H1 (cell line): ENCODE results near the gene COMMD2. TPM values are rescaled to one million over a fixed set of nuclear protein-coding genes. Genes with fewer than 3 reads are reported as not detected.

Experiments
- CTCF ChIA-PET: fragments of 300-600 bp; sonication (Branson Sonifier 250); formaldehyde crosslinking; loops from one replicate; lab custom pipeline; 2021; ENCODE audit not compliant: partially characterized antibody; lab: Charles Lee
- POLR2A ChIA-PET: fragments of 300-600 bp; sonication (Branson Sonifier 250); formaldehyde crosslinking; loops from one replicate; lab custom pipeline; 2021; ENCODE audit warnings: inconsistent platforms; ENCODE audit not compliant: partially characterized antibody; lab: Charles Lee
- DNase-seq, 2 experiments: peaks; one replicate each; pipeline versions ENCODE4 v3.0.0 to v3.0.0-alpha.2; 2010 to 2022; ENCODE audit warnings: low spot score in 2 of 2, low read depth in 1 of 2, mixed read lengths in 1 of 2
- FAIRE-seq: peaks from 2 replicates; lab custom pipeline; 2011; peaks lifted over from hg19 to GRCh38; lab: Jason Lieb, UNC
- H2AFZ ChIP-seq: 2 replicates; pipeline ENCODE4 v1.8.1; 2012; ENCODE audit warnings: low read length, inconsistent platforms
- H2AK5ac ChIP-seq: 2 replicates; pipeline ENCODE4 v1.6.1; 2013; ENCODE audit warnings: low read depth, low read length
- H2BK120ac ChIP-seq: replicated peaks from 2 replicates; pipeline ENCODE3; 2013; ENCODE audit warnings: low read depth, low read length, inconsistent platforms
- H2BK12ac ChIP-seq: 2 replicates; pipeline ENCODE4 v1.6.1; 2013; ENCODE audit warnings: low read depth, low read length
- H2BK15ac ChIP-seq: 2 replicates; pipeline ENCODE4 v1.6.1; 2013; ENCODE audit warnings: low read length
- H2BK20ac ChIP-seq: 2 replicates; pipeline ENCODE4 v1.6.1; 2013; ENCODE audit warnings: low read length
- H2BK5ac ChIP-seq: 2 replicates; pipeline ENCODE4 v1.6.1; 2013; ENCODE audit warnings: low read depth, low read length
- H3K14ac ChIP-seq: 2 replicates; pipeline ENCODE4 v1.6.1; 2013; ENCODE audit warnings: inconsistent platforms; ENCODE audit not compliant: insufficient read length
- H3K18ac ChIP-seq: 2 replicates; pipeline ENCODE4 v1.6.1; 2013; ENCODE audit warnings: low read length; ENCODE audit errors: extremely low read depth
- H3K23ac ChIP-seq: 2 replicates; pipeline ENCODE4 v1.6.1; 2013; ENCODE audit warnings: inconsistent platforms; ENCODE audit not compliant: insufficient read length
- H3K23me2 ChIP-seq: 2 replicates; pipeline ENCODE4 v1.6.1; 2013; ENCODE audit warnings: low read depth, low read length
- H3K27ac ChIP-seq: 2 replicates; pipeline ENCODE4 v1.6.1; 2011; ENCODE audit warnings: low read depth, low read length, inconsistent platforms
- H3K27me3 ChIP-seq, 4 experiments: replicated peaks in 1 of 4; 1 replicate in 1 of 4; 2 replicates in 3 of 4; pipeline versions ENCODE4 v1.6.1 to v1.8.1; 2011 to 2013; ENCODE audit warnings: low read length in 3 of 4, mild to moderate bottlenecking in 3 of 4, inconsistent platforms in 2 of 4, mixed read lengths in 2 of 4, moderate library complexity in 1 of 4; ENCODE audit not compliant: control insufficient read depth in 3 of 4, insufficient read depth in 3 of 4; ENCODE audit errors: extremely low read depth in 1 of 4
- H3K36me3 ChIP-seq, 4 experiments: 2 replicates each; pipeline versions ENCODE4 v1.6.1 to v1.8.1; 2011 to 2013; ENCODE audit warnings: mild to moderate bottlenecking in 4 of 4, low read length in 3 of 4, moderate library complexity in 2 of 4, control low read depth in 1 of 4, inconsistent platforms in 1 of 4; ENCODE audit not compliant: insufficient read depth in 4 of 4, control insufficient read depth in 2 of 4
- H3K4ac ChIP-seq: replicated peaks from 2 replicates; pipeline ENCODE3; 2013; ENCODE audit warnings: low read length, low read depth, mixed read lengths, inconsistent platforms; ENCODE audit not compliant: insufficient read length
- H3K4me1 ChIP-seq, 4 experiments: replicated peaks in 1 of 4; 1 replicate in 1 of 4; 2 replicates in 3 of 4; pipeline versions ENCODE4 v1.6.1 to v1.8.1; 2011 to 2013; ENCODE audit warnings: low read length in 3 of 4, inconsistent platforms in 2 of 4, mixed read lengths in 1 of 4; ENCODE audit not compliant: insufficient read depth in 4 of 4, control insufficient read depth in 3 of 4
- H3K4me2 ChIP-seq, 2 experiments: 2 replicates each; pipeline versions ENCODE4 v1.6.1 to v1.8.1; 2011 to 2013; ENCODE audit warnings: low read depth in 2 of 2, low read length in 2 of 2, control low read depth in 1 of 2, inconsistent platforms in 1 of 2, mild to moderate bottlenecking in 1 of 2; ENCODE audit not compliant: insufficient read depth in 1 of 2
- H3K4me3 ChIP-seq, 4 experiments: fragments of 200-600, 300-600 bp in 1 of 4; sonication (generic), shearing (Covaris generic), sonication (Bioruptor Twin) in 1 of 4; 2 replicates each; pipeline versions ENCODE4 v1.5.1 to v1.8.1; 2011 to 2016; ENCODE audit warnings: low read length in 4 of 4, low read depth in 3 of 4, control low read depth in 2 of 4, inconsistent platforms in 2 of 4, mild to moderate bottlenecking in 2 of 4, mixed read lengths in 1 of 4, moderate library complexity in 1 of 4; ENCODE audit not compliant: insufficient read depth in 2 of 4; ENCODE audit errors: extremely low read depth in 1 of 4
- H3K56ac ChIP-seq: replicated peaks from 2 replicates; pipeline ENCODE3; 2013; ENCODE audit warnings: low read depth, mild to moderate bottlenecking, mixed read lengths, low read length, inconsistent platforms; ENCODE audit not compliant: insufficient read length
- H3K79me1 ChIP-seq: 2 replicates; pipeline ENCODE4 v1.6.1; 2013; ENCODE audit warnings: low read depth, low read length, control low read depth
- H3K79me2 ChIP-seq, 2 experiments: 2 replicates each; pipeline versions ENCODE4 v1.6.1 to v1.8.1; 2012 to 2013; ENCODE audit warnings: low read length in 2 of 2, mild to moderate bottlenecking in 2 of 2, inconsistent platforms in 1 of 2; ENCODE audit not compliant: insufficient read depth in 2 of 2, control insufficient read depth in 1 of 2
- H3K9ac ChIP-seq, 4 experiments: replicated peaks in 1 of 4; 1 replicate in 1 of 4; 2 replicates in 3 of 4; pipeline versions ENCODE4 v1.6.1 to v1.8.1; 2011 to 2013; ENCODE audit warnings: low read depth in 3 of 4, low read length in 3 of 4, control low read depth in 2 of 4, mild to moderate bottlenecking in 2 of 4, moderate library complexity in 2 of 4, inconsistent platforms in 1 of 4; ENCODE audit errors: extremely low read depth in 1 of 4
- H3K9me3 ChIP-seq, 2 experiments: 2 replicates each; pipeline versions ENCODE4 v1.6.1 to v1.8.1; 2012 to 2013; ENCODE audit warnings: mild to moderate bottlenecking in 2 of 2, moderate library complexity in 2 of 2, control low read depth in 1 of 2, inconsistent platforms in 1 of 2, low read depth in 1 of 2, low read length in 1 of 2, mixed read lengths in 1 of 2; ENCODE audit not compliant: insufficient read depth in 2 of 2
- H4K20me1 ChIP-seq, 2 experiments: replicated peaks in 1 of 2; 2 replicates each; pipeline versions ENCODE3 to v1.8.1; 2011 to 2013; ENCODE audit warnings: inconsistent platforms in 2 of 2, low read length in 2 of 2, mild to moderate bottlenecking in 1 of 2; ENCODE audit not compliant: insufficient read depth in 2 of 2, control insufficient read depth in 1 of 2
- H4K5ac ChIP-seq: 2 replicates; pipeline ENCODE4 v1.6.1; 2013; ENCODE audit warnings: low read length, low read depth, mixed read lengths, inconsistent platforms; ENCODE audit not compliant: insufficient read length
- H4K8ac ChIP-seq: 2 replicates; pipeline ENCODE4 v1.8.0; 2013; ENCODE audit warnings: mild to moderate bottlenecking, moderate library complexity, low read length, inconsistent platforms; ENCODE audit not compliant: insufficient read depth; ENCODE audit errors: extremely low read depth
- H4K91ac ChIP-seq: replicated peaks from 2 replicates; pipeline ENCODE3; 2013; ENCODE audit warnings: low read length, mixed read lengths, inconsistent platforms; ENCODE audit not compliant: insufficient read length
- RAD21 ChIP-seq, 2 experiments: IDR thresholded peaks in 1 of 2; conservative IDR thresholded peaks in 1 of 2; 2 replicates each; pipeline ENCODE4 v1.6.1; 2011; ENCODE audit warnings: low read depth in 2 of 2, low read length in 2 of 2, improper control_type of control experiment in 1 of 2, inconsistent platforms in 1 of 2, mild to moderate bottlenecking in 1 of 2, moderate library complexity in 1 of 2
- RFX5 ChIP-seq: IDR thresholded peaks from 2 replicates; pipeline ENCODE4 v1.6.1; 2011; ENCODE audit warnings: low read depth, low read length, improper control_type of control experiment, borderline replicate concordance
- SRF ChIP-seq: IDR thresholded peaks from 2 replicates; pipeline ENCODE4 v1.6.1; 2011; ENCODE audit warnings: mild to moderate bottlenecking, low read depth, low read length, moderate library complexity
- WGBS, 2 experiments: shearing (Covaris generic) in 1 of 2; methylation state at CpG; one replicate each; pipeline versions ENCODE4 v1.1.6 to v1.1.7; 2013 to 2015; ENCODE audit warnings: low lambda C conversion rate in 2 of 2, mixed read lengths in 2 of 2, inconsistent platforms in 1 of 2, low coverage in 1 of 2, missing lambda C conversion rate in 1 of 2; ENCODE audit not compliant: insufficient replicate concordance in 2 of 2, insufficient coverage in 1 of 2, insufficient read length in 1 of 2; ENCODE audit errors: extremely low coverage in 1 of 2, missing lambda C conversion rate in 1 of 2; 5-methylcytosine and 5-hydroxymethylcytosine counted together
- polyA plus RNA-seq, 7 experiments: library from polyadenylated mRNA; depleted of rRNA in 3 of 7; stranded (reverse) in 5 of 7; unstranded in 2 of 7; fragments of >200 nt in 5 of 7; fragments of 200-250 nt in 2 of 7; gene quantifications; 1 replicate in 5 of 7; 2 replicates in 1 of 7; 4 replicates in 1 of 7; pipeline versions ENCODE4 v1.2.1 to v1.2.3, GENCODE V29; 2011 to 2013; ENCODE audit warnings: missing spikeins in 2 of 7, mixed read lengths in 2 of 7
- total RNA-seq: library from RNA; stranded (reverse); fragmentation: NEBNext Ultra II Directional; extraction: Animal tissue kit (Norgen Biotek cat#: 25700); gene quantifications from 2 replicates; pipeline ENCODE4 v1.2.1, GENCODE V29; 2021
- TF ChIP-seq, protein P1 (sequence below): IDR thresholded peaks from 2 replicates; pipeline ENCODE4 v1.6.1; 2011; ENCODE audit warnings: low read length, improper control_type of control experiment

Gene COMMD2
- total and polyA plus RNA-seq, 2 of the 8 experiments (the other 6 are each of a cell fraction or from before 2014, with no cell fraction given) = 20.2 to 57.2 TPM

DNA sequence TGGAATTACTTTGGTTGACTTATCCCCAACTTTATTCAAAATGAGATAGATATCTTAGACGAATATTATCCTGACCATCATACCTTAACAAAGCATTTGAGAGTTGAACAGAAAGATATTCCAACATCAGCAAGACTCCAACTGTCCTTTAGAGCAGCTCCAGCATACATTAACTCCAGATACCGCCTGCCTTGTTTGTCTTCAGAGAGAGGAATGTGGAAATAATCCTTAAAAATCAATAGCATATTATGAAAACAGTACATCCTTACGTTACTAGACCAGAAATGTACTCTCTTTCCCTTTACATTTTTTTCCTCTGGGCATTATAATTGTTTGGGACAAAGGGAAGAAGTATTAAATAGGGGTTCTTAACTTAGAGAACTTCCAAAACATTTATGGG, 38.4 kb upstream of the COMMD2 start:
- WGBS, 2 experiments = 86% methylated on average over 3 of the region's 3 CpGs; no CpG with 5 or more reads in 1 of the 2 experiments

More for the DNA sequence above, 38.4 kb upstream of the COMMD2 start:
- no peaks in the 10 kb centered on the region for H4K20me1 ChIP-seq
- CTCF ChIA-PET = interaction anchor here (1.3 to 1.7 kb wide), 2 partner anchors 12 to 18 kb away, joined by 3 to 6 read pairs; no protein-coding TSS in a partner anchor
- H3K27me3 ChIP-seq = no peaks in the 10 kb centered on the region
- H3K23ac ChIP-seq = no peak overlapping the region
- no peak overlapping the region for H4K5ac ChIP-seq
- H3K14ac ChIP-seq = no peak overlapping the region
- H2BK15ac ChIP-seq = no peak overlapping the region
- no peak overlapping the region for H3K4me2 ChIP-seq
- H3K36me3 ChIP-seq = no peaks in the 10 kb centered on the region
- no peak overlapping the region for H3K4ac ChIP-seq
- no peak overlapping the region for H3K4me3 ChIP-seq
- TF ChIP-seq RAD21 (IDR thresholded peaks at IDR 0.05 in 1 of 2, conservative IDR thresholded peaks at IDR 0.05 in 1 of 2; ENCODE audit: low read depth in 2 of 2, low read length in 2 of 2) = no peak
- TF ChIP-seq, protein P1, sequence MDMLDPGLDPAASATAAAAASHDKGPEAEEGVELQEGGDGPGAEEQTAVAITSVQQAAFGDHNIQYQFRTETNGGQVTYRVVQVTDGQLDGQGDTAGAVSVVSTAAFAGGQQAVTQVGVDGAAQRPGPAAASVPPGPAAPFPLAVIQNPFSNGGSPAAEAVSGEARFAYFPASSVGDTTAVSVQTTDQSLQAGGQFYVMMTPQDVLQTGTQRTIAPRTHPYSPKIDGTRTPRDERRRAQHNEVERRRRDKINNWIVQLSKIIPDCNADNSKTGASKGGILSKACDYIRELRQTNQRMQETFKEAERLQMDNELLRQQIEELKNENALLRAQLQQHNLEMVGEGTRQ = no peak
- no peak for TF ChIP-seq RFX5
- no peak for TF ChIP-seq SRF
- TF ChIP-seq, all 59 proteins: peak for 0
- no peak overlapping the region for H4K8ac ChIP-seq
- no peak overlapping the region for H3K18ac ChIP-seq
- no peak overlapping the region for H4K91ac ChIP-seq
- no peak overlapping the region for H2BK12ac ChIP-seq
- no peak overlapping the region for H2BK5ac ChIP-seq
- no peak overlapping the region for H2AK5ac ChIP-seq
- H3K9ac ChIP-seq = no peak overlapping the region
- no peaks in the 10 kb centered on the region for H3K23me2 ChIP-seq
- H3K9me3 ChIP-seq = no peaks in the 10 kb centered on the region
- no peaks in the 10 kb centered on the region for H3K79me2 ChIP-seq
- H2AFZ ChIP-seq = no peak overlapping the region
- FAIRE-seq (no peak), DNase-seq (no peak)
- H2BK120ac ChIP-seq = no peak overlapping the region
- H2BK20ac ChIP-seq = no peak overlapping the region
- H3K56ac ChIP-seq = no peak overlapping the region
- no peaks in the 10 kb centered on the region for H3K4me1 ChIP-seq
- POLR2A ChIA-PET = no interaction called here
- H3K79me1 ChIP-seq = no peaks in the 10 kb centered on the region
- no peak overlapping the region for H3K27ac ChIP-seq
